SHP77 treated with DMSO at 0.1 percent for 48 hours (cell line): Measurements from ENCODE around the gene MCOLN3.
"Not testable (repeated sequence)": the region's sequence is repeated elsewhere in the genome, so short reads cannot be mapped to it uniquely, and the experiment has no call there.

ENCODE experiments used
- DNase-seq: peaks from one replicate; lab custom pipeline; 2025; lab: John Stamatoyannopoulos, UW

MCOLN3 gene

DNA sequence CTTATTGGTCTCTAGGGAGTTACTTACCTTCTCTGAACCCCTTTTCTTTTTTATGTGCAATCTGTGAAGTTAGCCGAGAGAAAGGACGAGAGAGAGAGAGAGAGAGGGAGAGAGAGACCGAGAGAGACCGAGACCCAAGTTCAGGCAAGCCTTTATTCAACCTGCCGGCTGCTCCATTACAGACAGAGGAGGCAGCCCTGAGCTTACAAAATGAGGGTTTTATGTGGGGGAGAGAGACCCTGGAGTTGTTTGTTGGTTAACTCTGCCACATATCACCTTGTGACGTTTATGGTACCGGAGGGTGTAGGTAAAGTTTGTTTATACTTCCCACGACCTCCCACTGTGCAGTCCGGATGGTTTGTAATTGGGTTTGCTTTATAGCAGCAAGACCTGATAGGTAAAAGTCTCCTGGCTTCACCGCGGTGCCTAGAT lies 1.5 kb upstream of the MCOLN3 start:
- no peak for DNase-seq

DNA sequence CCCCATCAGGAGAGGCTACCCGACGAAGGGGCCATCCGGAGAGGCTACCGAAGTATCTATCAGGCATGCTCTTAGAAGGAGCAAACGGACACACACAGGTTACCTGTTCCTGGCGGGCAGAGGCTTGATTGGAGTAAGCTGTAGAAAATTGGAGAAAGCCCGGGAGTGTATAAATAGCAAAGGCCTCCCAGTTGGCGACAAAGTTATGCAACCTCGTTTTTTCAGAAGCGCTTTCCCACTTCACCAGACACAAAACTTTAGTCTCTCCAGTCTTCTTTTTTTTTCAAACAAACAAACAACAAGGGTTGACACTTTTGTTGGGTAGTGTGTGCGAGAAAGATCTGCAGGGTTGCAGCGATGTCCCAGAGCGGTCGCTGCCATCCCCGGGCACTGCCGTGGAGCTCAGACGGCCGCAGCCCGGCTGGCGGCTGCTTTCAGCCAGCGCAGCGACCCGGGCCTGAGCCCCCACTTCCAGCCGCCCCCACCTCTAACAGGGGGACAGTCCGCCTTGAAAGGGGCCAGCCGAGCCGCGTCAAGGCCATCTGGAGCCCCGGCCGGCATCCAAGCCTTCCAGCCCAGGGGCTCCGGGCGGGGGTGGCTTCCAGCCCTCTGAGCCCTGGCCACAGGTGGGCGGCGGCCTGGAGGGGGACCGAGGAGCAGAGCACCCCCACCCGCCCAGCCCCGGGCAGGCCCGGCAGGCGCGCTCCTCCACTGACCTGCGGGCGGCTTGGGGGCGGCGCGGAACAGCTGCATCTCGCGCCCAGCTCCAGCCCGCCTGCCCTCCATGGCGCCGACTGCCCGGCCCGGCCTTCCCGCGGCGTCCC lies 616 bp downstream of the MCOLN3 start:
- no peak for DNase-seq

DNA sequence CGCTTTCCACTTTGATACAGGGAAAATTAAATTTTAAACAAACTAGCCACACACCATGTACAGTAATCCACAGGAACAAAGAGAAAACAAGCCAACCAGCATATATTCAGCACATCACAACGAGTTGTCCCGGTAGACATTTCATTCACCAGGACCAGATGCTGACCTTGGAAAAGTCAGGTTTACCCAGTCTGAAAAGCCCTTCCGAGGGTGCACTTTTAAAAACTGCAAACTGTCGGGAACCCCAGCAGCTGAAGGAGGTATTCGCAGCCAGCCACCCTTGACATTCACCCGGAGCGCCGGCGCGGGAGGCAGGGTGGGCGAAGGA lies 1.2 kb downstream of the MCOLN3 start:
- DNase-seq: no peak

GRCh38 chr1:85042413-85042812 lies 5.9 kb downstream of the MCOLN3 start:
- no peak for DNase-seq

- no peak for DNase-seq
Measured at GRCh38 chr1:85041793-85042192, 6.5 kb downstream of the MCOLN3 start.

- no peak for DNase-seq
Measured at GRCh38 chr1:85033221-85033620, 15.1 kb downstream of the MCOLN3 start.

GRCh38 chr1:85030536-85030935 lies 17.8 kb downstream of the MCOLN3 start:
- no peak for DNase-seq

GRCh38 chr1:85028151-85028550 lies 20.1 kb downstream of the MCOLN3 start:
- DNase-seq: no peak

GRCh38 chr1:85027242-85027983 lies 20.9 kb downstream of the MCOLN3 start:
- no peak for DNase-seq

DNA sequence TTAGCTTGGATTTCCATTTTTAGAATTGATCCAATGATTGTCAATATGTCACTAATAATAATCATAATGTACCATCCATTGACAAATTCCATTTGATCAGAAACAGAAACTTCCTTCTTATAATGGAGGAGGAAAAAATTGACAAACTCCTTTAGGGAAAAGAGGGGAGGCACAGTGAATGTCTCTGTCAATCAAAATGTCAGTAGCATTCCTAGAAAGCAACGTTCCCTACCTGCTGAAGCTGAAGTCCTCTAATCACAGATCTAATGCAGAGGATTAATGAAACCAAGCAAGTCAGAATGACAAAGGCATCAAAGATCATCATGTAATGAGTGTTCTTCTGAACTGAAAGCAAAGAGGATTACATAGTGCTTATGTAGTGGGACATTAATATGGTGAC lies 22.4 kb downstream of the MCOLN3 start:
- DNase-seq: no peak

- DNase-seq: no peak
Measured at GRCh38 chr1:85024736-85025135, 23.6 kb downstream of the MCOLN3 start.

DNA sequence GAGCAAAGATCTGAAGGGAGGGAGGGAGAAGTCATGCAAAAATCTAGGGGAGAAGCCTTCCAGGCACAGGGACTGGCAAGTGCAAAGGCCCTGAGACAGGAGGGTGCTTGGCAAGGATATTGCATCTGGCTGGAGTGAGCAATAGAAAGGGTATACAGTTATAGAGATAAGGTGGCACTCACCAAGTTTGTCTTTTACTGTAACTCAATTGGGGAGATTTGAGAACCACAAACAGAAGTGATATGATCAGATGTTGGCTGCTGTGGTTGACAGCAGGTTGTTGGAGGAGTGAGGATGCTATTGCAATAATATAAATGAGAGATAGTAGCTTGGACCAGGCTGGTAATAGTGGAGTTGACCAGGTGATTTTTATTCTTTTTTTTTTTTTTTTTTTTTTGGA lies 25.6 kb downstream of the MCOLN3 start:
- DNase-seq: no peak

DNA sequence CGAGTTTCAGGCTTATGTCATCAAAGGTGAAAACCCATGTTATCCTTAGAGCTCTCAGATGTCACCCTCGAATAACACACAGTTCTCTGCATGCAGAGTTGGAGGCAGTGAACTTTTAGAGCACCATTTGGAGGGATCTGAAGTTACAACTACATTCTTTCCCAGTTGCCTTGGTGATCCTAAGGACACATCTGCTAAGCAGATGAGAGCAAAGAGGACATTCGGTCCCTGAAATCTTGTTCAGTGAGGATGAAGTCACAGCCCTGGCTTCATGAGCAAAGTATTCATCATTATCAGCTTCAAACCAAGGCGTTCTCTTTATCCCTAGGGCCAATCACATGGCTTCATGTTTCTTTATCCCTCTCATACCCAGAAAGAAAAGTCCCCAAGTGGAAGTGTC lies 28.3 kb downstream of the MCOLN3 start:
- no peak for DNase-seq

GRCh38 chr1:85015826-85016225 lies 32.5 kb downstream of the MCOLN3 start:
- no peak for DNase-seq

- DNase-seq: not testable (repeated sequence)
Measured at GRCh38 chr1:85005641-85006040, 42.7 kb downstream of the MCOLN3 start.

GRCh38 chr1:85001742-85002141 lies 46.6 kb downstream of the MCOLN3 start:
- DNase-seq: no peak

GRCh38 chr1:84998642-84999280 lies 49.5 kb downstream of the MCOLN3 start:
- DNase-seq: no peak

GRCh38 chr1:84997667-84998600 lies 50.4 kb downstream of the MCOLN3 start:
- DNase-seq: no peak

DNA sequence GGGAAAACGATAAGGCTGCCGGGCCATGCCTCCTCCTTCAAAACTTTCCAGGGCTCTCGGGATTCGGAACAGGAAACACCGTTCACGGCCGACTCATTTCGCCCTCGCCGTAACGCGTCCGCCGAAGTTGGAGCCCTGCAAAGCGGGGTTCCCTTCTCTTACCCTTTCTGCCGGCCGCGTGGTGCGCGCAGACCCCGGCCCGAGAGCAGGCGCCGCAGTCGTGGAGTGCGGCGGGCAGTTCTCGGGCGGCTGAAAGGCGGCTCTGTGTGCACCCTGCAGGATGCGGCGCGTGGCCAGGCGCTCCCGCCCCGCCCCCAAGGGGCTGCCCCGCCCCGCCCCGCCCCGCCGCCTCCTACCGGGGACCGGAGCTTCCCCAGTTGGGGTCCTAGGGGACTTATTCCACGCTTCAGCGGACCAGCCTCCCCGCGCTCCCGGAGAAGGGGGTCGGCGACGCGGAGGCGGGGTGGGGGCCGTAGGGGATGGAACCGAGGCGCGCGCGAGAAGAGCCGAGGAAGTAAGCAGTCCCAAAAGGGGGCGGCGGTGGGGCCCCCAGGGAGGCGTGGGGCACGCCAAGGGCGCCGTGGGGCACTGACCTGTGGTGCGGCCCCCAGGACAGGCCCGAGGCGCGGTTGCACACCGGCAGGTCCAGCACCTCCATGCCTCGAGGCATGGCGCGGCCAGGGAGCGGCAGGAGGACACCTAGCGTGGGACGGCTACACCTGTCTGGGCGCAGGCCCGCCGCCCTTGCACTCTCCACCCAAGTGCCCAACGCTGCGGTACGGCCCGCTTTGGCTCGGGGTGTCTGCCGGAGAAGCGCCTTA lies 51.2 kb downstream of the MCOLN3 start, which contains the start of gene MCOLN2:
Gene MCOLN2 (minus strand): TSS at position 268 of the 821 bp plus-strand sequence. CDS start 241 bp downstream, at position 27.
- DNase-seq: no peak

DNA sequence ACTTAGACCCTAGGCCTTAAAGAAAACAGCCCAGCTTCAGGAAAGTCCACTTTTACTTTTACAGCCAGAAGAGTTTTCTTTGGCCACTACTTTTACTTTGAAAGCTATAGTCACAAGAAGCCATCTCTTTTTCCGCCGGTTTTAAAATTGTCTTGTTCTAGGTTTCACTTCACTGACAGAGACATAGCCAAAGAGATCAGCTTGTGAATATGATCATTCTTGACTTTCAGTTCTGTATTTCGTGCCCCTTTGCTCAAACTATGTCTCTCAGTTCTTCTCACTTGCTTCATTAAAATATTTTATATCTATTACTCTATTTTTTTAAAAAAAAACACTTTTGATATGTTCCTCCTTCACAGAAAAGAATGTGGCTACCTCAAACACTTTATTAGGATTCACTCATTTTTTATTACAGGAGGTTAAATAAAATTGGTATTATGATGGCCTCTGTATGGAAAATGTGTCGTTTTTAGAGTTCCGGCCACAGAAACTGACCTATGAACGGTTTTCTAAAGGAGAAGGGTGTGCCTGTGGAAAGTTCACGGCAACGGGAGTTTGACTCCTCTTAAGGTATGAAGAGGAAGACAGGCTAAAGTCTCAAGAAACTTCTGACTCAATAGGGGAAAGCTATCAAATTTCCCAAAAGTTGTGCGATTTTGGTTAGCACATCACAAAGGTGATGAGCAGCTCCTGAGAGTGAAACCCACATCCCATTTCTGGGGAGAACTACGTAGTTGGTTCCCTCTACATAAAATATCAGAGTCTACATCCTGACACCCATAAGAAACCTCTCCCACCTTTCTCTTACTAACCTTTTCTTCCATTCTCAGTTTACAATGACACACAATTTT lies 52.6 kb downstream of the MCOLN3 start:
- no peak for DNase-seq
